ENCODE results near the gene SLC27A2.
A peak's percentile ranks its signal among the peaks of the same experiment; 100 is the strongest.
"Not testable (repeated sequence)": the region's sequence is repeated elsewhere in the genome, so short reads cannot be mapped to it uniquely, and the experiment has no call there.

Gene SLC27A2

GRCh38 chr15:50176869-50177268 is 5.1 kb upstream of the SLC27A2 start:
- Mint-ChIP-seq H3K27me3 (ENCODE audit: low read depth) (no peaks in the 10 kb centered on the region), H3K27ac (peak overlapping the region; percentile 43), H3K36me3 (ENCODE audit: low read depth) (peaks cover 12% of the 10 kb centered on the region), H3K4me1 (ENCODE audit: low read depth) (peaks cover 32% of the 10 kb centered on the region), H3K4me3 (no peak overlapping the region), H3K9me3 (peaks cover 16% of the 10 kb centered on the region)

DNA sequence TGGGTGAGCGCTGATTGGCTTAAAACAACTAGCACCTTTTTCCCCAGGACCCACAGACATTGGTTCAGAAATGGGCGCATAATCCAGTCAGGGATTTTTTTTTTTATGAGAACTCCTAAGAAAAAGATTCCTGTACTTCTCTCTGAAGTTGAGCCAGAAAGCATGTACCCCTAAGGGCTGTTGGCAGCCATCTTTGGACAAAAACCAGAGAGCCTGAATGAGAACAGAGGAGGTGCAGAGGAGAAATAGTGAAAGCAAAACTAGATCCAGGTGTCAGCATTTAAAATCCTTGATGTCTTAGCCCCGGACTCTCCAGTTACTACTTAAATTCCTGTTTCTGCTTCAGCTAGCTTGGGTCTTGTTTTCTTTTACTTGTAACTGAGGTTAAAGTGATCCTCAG is 1.9 kb upstream of the SLC27A2 start:
- Mint-ChIP-seq H3K9me3 (peaks cover 4% of the 10 kb centered on the region), H3K36me3 (ENCODE audit: low read depth) (peaks cover 4% of the 10 kb centered on the region), H3K27me3 (ENCODE audit: low read depth) (no peaks in the 10 kb centered on the region), H3K27ac (peak overlapping the region; percentile 62), H3K4me3 (peak overlapping the region; percentile 95), H3K4me1 (ENCODE audit: low read depth) (peaks cover 42% of the 10 kb centered on the region)

DNA sequence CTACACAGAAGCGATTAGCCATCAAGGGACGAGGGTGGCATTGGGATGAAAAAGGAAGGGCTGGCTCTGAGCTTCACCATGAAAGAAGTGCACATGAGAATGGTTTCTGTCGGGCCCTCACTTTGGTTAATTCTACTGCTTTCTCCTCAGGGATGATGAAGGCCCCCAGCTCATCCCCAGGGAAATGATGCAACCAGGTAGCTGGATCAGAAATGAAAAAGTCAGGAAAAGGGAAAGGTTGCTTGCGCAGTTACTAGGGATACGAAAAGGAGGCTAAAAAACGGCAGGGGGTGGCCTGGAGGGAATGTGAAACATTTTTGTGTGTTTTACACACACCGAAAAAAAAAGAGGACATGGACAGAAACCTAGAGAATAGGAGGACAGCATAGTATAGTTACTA is 1.4 kb upstream of the SLC27A2 start:
- no peaks in the 10 kb centered on the region for H3K9me3 Mint-ChIP-seq

DNA sequence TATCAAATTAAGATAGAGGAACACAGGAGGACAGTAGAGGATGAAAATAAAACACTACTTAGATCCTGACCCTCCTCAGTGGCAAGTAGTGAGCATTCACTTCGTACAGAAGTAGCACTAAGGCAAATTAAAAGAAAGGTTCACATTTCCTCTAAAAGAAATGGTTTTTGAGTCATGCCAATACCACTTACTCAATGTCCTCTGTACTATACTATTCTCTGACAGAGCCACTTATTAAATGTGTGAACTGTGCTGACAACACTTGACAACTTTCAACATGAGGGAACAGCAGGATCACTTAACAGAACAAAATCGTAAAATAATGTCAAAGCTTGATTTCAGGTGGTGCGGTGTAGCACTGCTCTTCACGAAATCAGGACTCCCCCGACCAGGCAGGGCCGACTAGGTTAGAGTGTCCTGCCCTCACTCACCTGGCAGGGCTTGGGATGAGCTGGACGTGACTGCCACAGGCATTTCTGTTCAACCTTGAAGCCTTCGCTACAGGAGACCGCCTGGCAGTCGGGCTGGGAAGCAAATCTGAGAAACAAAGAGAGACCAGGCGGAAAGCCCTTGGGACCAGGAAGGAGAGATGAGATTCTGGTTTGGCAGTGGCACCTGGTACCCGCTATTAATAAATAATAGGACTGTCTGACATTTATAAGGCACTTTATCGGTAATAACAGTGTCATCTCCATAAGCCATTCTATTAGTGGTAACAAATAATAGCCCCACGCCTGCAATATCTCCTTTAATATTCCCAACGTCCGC is 611 bp upstream of the SLC27A2 start:
- no peaks in the 10 kb centered on the region for H3K27me3 Mint-ChIP-seq (ENCODE audit: low read depth)
- H3K9me3 Mint-ChIP-seq, result no peaks in the 10 kb centered on the region
- H3K4me3 Mint-ChIP-seq, result peak overlapping the region; percentile 95
- peaks cover 2% of the 10 kb centered on the region for H3K36me3 Mint-ChIP-seq (ENCODE audit: low read depth)
- H3K4me1 Mint-ChIP-seq (ENCODE audit: low read depth), result peaks cover 41% of the 10 kb centered on the region
- peak overlapping the region; percentile 62 for H3K27ac Mint-ChIP-seq

More for the DNA sequence above, 1.4 kb upstream of the SLC27A2 start:
- peaks cover 43% of the 10 kb centered on the region for H3K4me1 Mint-ChIP-seq (ENCODE audit: low read depth)
- peak overlapping the region; percentile 95 for H3K4me3 Mint-ChIP-seq
- H3K36me3 Mint-ChIP-seq (ENCODE audit: low read depth), result peaks cover 2% of the 10 kb centered on the region
- peak overlapping the region; percentile 62 for H3K27ac Mint-ChIP-seq
- H3K27me3 Mint-ChIP-seq (ENCODE audit: low read depth), result no peaks in the 10 kb centered on the region

- H3K4me3 Mint-ChIP-seq, result peak overlapping the region; percentile 95
- no peaks in the 10 kb centered on the region for H3K27me3 Mint-ChIP-seq (ENCODE audit: low read depth)
- peaks cover 10% of the 10 kb centered on the region for H3K36me3 Mint-ChIP-seq (ENCODE audit: low read depth)
- peaks cover 43% of the 10 kb centered on the region for H3K4me1 Mint-ChIP-seq (ENCODE audit: low read depth)
- peak overlapping the region; percentile 89 for H3K27ac Mint-ChIP-seq
- no peaks in the 10 kb centered on the region for H3K9me3 Mint-ChIP-seq
These were observed 420 bp downstream of the SLC27A2 start for GRCh38 chr15:50182219-50183013.

- H3K36me3 Mint-ChIP-seq (ENCODE audit: low read depth), result peaks cover 16% of the 10 kb centered on the region
- no peaks in the 10 kb centered on the region for H3K9me3 Mint-ChIP-seq
- peaks cover 43% of the 10 kb centered on the region for H3K4me1 Mint-ChIP-seq (ENCODE audit: low read depth)
- H3K27me3 Mint-ChIP-seq (ENCODE audit: low read depth), result no peaks in the 10 kb centered on the region
- H3K27ac Mint-ChIP-seq, result peak overlapping the region; percentile 89
- peak overlapping the region; percentile 95 for H3K4me3 Mint-ChIP-seq
These were observed 1.3 kb downstream of the SLC27A2 start for GRCh38 chr15:50183112-50183794.

- Mint-ChIP-seq H3K27ac (no peak overlapping the region), H3K4me1 (ENCODE audit: low read depth) (peaks cover 52% of the 10 kb centered on the region), H3K36me3 (ENCODE audit: low read depth) (peaks cover 21% of the 10 kb centered on the region), H3K9me3 (no peaks in the 10 kb centered on the region), H3K4me3 (no peak overlapping the region), H3K27me3 (ENCODE audit: low read depth) (no peaks in the 10 kb centered on the region)
These were observed 3.0 kb downstream of the SLC27A2 start for GRCh38 chr15:50184863-50185504.

GRCh38 chr15:50186090-50186489 is 4.1 kb downstream of the SLC27A2 start:
- no peaks in the 10 kb centered on the region for H3K9me3 Mint-ChIP-seq
- H3K4me1 Mint-ChIP-seq (ENCODE audit: low read depth), result peaks cover 50% of the 10 kb centered on the region
- no peak overlapping the region for H3K4me3 Mint-ChIP-seq
- H3K27me3 Mint-ChIP-seq (ENCODE audit: low read depth), result no peaks in the 10 kb centered on the region
- H3K27ac Mint-ChIP-seq, result no peak overlapping the region
- peaks cover 28% of the 10 kb centered on the region for H3K36me3 Mint-ChIP-seq (ENCODE audit: low read depth)

- H3K27ac Mint-ChIP-seq, result no peak overlapping the region
- H3K27me3 Mint-ChIP-seq (ENCODE audit: low read depth), result no peaks in the 10 kb centered on the region
- no peak overlapping the region for H3K4me3 Mint-ChIP-seq
- peaks cover 45% of the 10 kb centered on the region for H3K4me1 Mint-ChIP-seq (ENCODE audit: low read depth)
- no peaks in the 10 kb centered on the region for H3K9me3 Mint-ChIP-seq
- peaks cover 30% of the 10 kb centered on the region for H3K36me3 Mint-ChIP-seq (ENCODE audit: low read depth)
These were observed 4.8 kb downstream of the SLC27A2 start for GRCh38 chr15:50186752-50187151.

- no peak overlapping the region for H3K27ac Mint-ChIP-seq
- no peaks in the 10 kb centered on the region for H3K27me3 Mint-ChIP-seq (ENCODE audit: low read depth)
- no peak overlapping the region for H3K4me3 Mint-ChIP-seq
- H3K4me1 Mint-ChIP-seq (ENCODE audit: low read depth), result peaks cover 45% of the 10 kb centered on the region
- H3K9me3 Mint-ChIP-seq, result no peaks in the 10 kb centered on the region
- H3K36me3 Mint-ChIP-seq (ENCODE audit: low read depth), result peaks cover 33% of the 10 kb centered on the region
These were observed 5.5 kb downstream of the SLC27A2 start for GRCh38 chr15:50187525-50187924.

GRCh38 chr15:50187997-50188396 is 6.0 kb downstream of the SLC27A2 start:
- H3K36me3 Mint-ChIP-seq (ENCODE audit: low read depth), result peaks cover 35% of the 10 kb centered on the region
- H3K27ac Mint-ChIP-seq, result no peak overlapping the region
- H3K27me3 Mint-ChIP-seq (ENCODE audit: low read depth), result no peaks in the 10 kb centered on the region
- peaks cover 46% of the 10 kb centered on the region for H3K4me1 Mint-ChIP-seq (ENCODE audit: low read depth)
- H3K9me3 Mint-ChIP-seq, result no peaks in the 10 kb centered on the region
- no peak overlapping the region for H3K4me3 Mint-ChIP-seq

DNA sequence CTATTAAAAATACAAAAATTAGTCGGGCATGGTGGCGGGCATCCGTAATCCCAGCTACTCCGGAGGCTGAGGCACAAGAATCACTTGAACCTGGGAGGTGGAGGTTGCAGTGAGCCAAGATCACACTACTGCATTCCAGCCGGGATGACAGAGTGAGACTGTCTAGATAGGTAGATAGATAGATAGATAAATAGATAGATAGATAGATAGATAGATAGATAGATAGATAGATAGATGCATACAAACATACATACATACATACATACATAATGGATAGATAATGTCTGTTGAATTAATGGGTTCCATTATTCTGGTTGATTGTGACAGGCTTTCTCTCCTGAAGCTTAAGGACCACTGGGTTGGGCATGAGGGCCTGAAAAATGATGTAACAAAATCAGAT is 6.8 kb downstream of the SLC27A2 start:
- H3K4me3 Mint-ChIP-seq; H3K9me3 Mint-ChIP-seq; H3K27ac Mint-ChIP-seq; H3K27me3 Mint-ChIP-seq (ENCODE audit: low read depth): not testable (repeated sequence)
- Mint-ChIP-seq H3K4me1 (ENCODE audit: low read depth) (peaks cover 39% of the 10 kb centered on the region), H3K36me3 (ENCODE audit: low read depth) (peaks cover 36% of the 10 kb centered on the region)

DNA sequence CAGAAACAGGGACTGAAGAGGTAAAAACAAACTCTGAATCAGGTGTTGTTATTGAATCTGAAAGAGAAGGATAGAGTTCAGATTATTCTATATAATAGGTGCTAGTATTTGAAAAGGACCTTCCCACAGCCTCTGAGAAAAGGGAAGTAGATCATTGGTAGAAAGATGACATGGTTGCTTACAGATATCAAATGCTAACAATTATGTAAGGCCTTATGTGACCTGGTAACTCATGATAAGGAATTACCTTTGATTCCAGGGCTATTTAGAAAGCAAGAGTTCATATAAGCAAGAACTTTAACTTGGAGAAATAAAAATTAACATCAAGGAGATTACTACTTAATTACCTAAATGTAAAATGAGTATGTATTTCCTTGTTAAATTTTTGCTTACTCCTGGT is 7.6 kb downstream of the SLC27A2 start:
- Mint-ChIP-seq H3K9me3 (no peaks in the 10 kb centered on the region), H3K4me1 (ENCODE audit: low read depth) (peaks cover 46% of the 10 kb centered on the region), H3K36me3 (ENCODE audit: low read depth) (peaks cover 40% of the 10 kb centered on the region), H3K27ac (no peak overlapping the region), H3K4me3 (no peak overlapping the region), H3K27me3 (ENCODE audit: low read depth) (no peaks in the 10 kb centered on the region)

GRCh38 chr15:50190166-50190570 is 8.2 kb downstream of the SLC27A2 start:
- Mint-ChIP-seq H3K4me1 (ENCODE audit: low read depth) (peaks cover 45% of the 10 kb centered on the region), H3K27me3 (ENCODE audit: low read depth) (no peaks in the 10 kb centered on the region), H3K9me3 (no peaks in the 10 kb centered on the region), H3K36me3 (ENCODE audit: low read depth) (peaks cover 40% of the 10 kb centered on the region), H3K4me3 (no peak overlapping the region), H3K27ac (no peak overlapping the region)
